ENCODE data around the gene PLA2G2A. TPM values are rescaled to one million over a fixed set of nuclear protein-coding genes. Genes with fewer than 3 reads are reported as not detected.

PLA2G2A gene
- total RNA-seq, 3 donors from 2014 or later (not counting 1 experiment from before 2014, with no cell fraction given) = not detected

DNA sequence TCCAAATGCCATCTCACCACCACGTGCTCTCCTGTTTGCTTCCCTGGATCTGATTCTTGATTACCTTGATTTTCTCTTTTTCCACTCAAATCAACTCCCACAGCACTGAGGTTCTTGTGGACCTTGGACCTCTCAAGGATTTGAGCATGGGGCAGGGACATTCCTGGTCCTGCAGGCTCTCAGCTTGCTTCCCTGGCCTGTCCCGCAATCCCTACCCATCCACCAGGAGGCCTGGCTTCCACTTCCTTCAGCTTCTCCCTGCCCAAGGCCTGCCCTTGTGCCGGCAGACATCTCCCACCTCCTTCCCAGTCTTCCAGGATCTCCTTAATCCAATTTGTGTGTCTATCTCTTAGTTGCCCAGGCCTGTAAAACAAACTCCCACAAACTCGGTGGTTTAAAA, 21.6 kb downstream of the PLA2G2A start:
- peaks cover 36 to 40% of the 10 kb centered on the region in 2 donors for H3K27me3 Mint-ChIP-seq (ENCODE audit: low read depth in 2 of 2)

GRCh38 chr1:19955534-19956170, 23.8 kb downstream of the PLA2G2A start:
- ATAC-seq (peak in 1 of 3 donors; percentile 17), DNase-seq (no peak)
- H3K4me3 ChIP-seq (ENCODE audit: low read length) = no peak overlapping the region
- Mint-ChIP-seq H3K27me3 (ENCODE audit: low read depth in 2 of 2) (peaks cover 34 to 51% of the 10 kb centered on the region in 2 donors), H3K9me3 (no peaks in the 10 kb centered on the region), H3K36me3 (no peaks in the 10 kb centered on the region), H3K4me3 (no peak overlapping the region), H3K27ac (no peak overlapping the region), H3K4me1 (no peaks in the 10 kb centered on the region)
- H3K27me3 ChIP-seq (ENCODE audit: control insufficient read depth, insufficient read depth, low read length) = no peaks in the 10 kb centered on the region
- H3K27ac ChIP-seq (ENCODE audit: low read length) = no peak overlapping the region
- intact Hi-C loops (cut with micrococcal nuclease) = no loop called here
- TF ChIP-seq, protein P1, sequence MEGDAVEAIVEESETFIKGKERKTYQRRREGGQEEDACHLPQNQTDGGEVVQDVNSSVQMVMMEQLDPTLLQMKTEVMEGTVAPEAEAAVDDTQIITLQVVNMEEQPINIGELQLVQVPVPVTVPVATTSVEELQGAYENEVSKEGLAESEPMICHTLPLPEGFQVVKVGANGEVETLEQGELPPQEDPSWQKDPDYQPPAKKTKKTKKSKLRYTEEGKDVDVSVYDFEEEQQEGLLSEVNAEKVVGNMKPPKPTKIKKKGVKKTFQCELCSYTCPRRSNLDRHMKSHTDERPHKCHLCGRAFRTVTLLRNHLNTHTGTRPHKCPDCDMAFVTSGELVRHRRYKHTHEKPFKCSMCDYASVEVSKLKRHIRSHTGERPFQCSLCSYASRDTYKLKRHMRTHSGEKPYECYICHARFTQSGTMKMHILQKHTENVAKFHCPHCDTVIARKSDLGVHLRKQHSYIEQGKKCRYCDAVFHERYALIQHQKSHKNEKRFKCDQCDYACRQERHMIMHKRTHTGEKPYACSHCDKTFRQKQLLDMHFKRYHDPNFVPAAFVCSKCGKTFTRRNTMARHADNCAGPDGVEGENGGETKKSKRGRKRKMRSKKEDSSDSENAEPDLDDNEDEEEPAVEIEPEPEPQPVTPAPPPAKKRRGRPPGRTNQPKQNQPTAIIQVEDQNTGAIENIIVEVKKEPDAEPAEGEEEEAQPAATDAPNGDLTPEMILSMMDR (IDR thresholded peaks at IDR 0.05) = no peak
- no peaks in the 10 kb centered on the region for H3K9me3 ChIP-seq (ENCODE audit: control insufficient read depth, insufficient read depth, low read length)
- 69% methylated on average over 11 of the region's 11 CpGs for WGBS (ENCODE audit: insufficient coverage)
- H3K36me3 ChIP-seq (ENCODE audit: control insufficient read depth, insufficient read depth, low read length) = no peaks in the 10 kb centered on the region
- no peaks in the 10 kb centered on the region for H3K4me1 ChIP-seq (ENCODE audit: control insufficient read depth, insufficient read depth, low read length)

More for the DNA sequence above, 21.6 kb downstream of the PLA2G2A start:
- H3K36me3 Mint-ChIP-seq = no peaks in the 10 kb centered on the region
- H3K27me3 ChIP-seq (ENCODE audit: control insufficient read depth, insufficient read depth, low read length) = no peaks in the 10 kb centered on the region
- no peaks in the 10 kb centered on the region for H3K4me1 ChIP-seq (ENCODE audit: control insufficient read depth, insufficient read depth, low read length)
- no peak overlapping the region for H3K4me3 Mint-ChIP-seq
- TF ChIP-seq, protein P1 (IDR thresholded peaks at IDR 0.05) = no peak
- H3K4me3 ChIP-seq (ENCODE audit: low read length) = no peak overlapping the region
- ATAC-seq = no peak
- intact Hi-C loops (cut with micrococcal nuclease) = no loop called here
- no peaks in the 10 kb centered on the region for H3K36me3 ChIP-seq (ENCODE audit: control insufficient read depth, insufficient read depth, low read length)
- H3K9me3 ChIP-seq (ENCODE audit: control insufficient read depth, insufficient read depth, low read length) = no peaks in the 10 kb centered on the region
- DNase-seq = no peak
- H3K4me1 Mint-ChIP-seq = no peaks in the 10 kb centered on the region
- 80% methylated on average over 4 of the region's 4 CpGs for WGBS (ENCODE audit: insufficient coverage)
- H3K9me3 Mint-ChIP-seq = no peaks in the 10 kb centered on the region
- H3K27ac ChIP-seq (ENCODE audit: low read length) = no peak overlapping the region
- no peak overlapping the region for H3K27ac Mint-ChIP-seq

DNA sequence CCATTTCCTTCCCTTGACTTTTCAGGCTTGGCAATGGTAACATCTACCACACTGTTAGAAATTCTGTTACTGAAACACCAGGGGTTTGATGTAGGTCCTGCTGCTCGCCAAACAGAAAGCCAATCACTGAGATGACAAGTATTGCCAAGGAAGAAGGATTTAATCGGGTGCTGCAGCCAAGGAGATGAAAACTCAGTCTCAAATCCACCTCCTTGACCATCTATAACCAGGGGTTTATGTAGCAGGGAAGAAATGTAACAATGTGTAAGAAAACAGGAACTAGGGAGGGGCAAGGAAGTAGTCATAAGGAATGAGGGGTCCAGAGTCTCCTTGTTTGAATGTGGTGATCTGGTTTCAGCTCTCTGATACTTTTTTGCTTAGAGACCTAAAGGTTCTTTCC, 25.4 kb downstream of the PLA2G2A start:
- H3K27ac Mint-ChIP-seq = no peak overlapping the region
- DNase-seq (no peak), ATAC-seq (no peak)
- 100% methylated on average over 1 of the region's 2 CpGs for WGBS (ENCODE audit: insufficient coverage)
- TF ChIP-seq, protein P1 (IDR thresholded peaks at IDR 0.05) = no peak
- H3K4me3 Mint-ChIP-seq = no peak overlapping the region
- no peaks in the 10 kb centered on the region for H3K36me3 Mint-ChIP-seq
- H3K4me1 Mint-ChIP-seq = no peaks in the 10 kb centered on the region
- H3K36me3 ChIP-seq (ENCODE audit: control insufficient read depth, insufficient read depth, low read length) = no peaks in the 10 kb centered on the region
- no peaks in the 10 kb centered on the region for H3K27me3 ChIP-seq (ENCODE audit: control insufficient read depth, insufficient read depth, low read length)
- H3K9me3 Mint-ChIP-seq = no peaks in the 10 kb centered on the region
- intact Hi-C loops (cut with micrococcal nuclease) = no loop called here
- H3K27ac ChIP-seq (ENCODE audit: low read length) = no peak overlapping the region
- no peaks in the 10 kb centered on the region for H3K9me3 ChIP-seq (ENCODE audit: control insufficient read depth, insufficient read depth, low read length)
- peaks cover 35 to 51% of the 10 kb centered on the region in 2 donors for H3K27me3 Mint-ChIP-seq (ENCODE audit: low read depth in 2 of 2)
- no peaks in the 10 kb centered on the region for H3K4me1 ChIP-seq (ENCODE audit: control insufficient read depth, insufficient read depth, low read length)
- H3K4me3 ChIP-seq (ENCODE audit: low read length) = no peak overlapping the region

- TF ChIP-seq, protein P1 (IDR thresholded peaks at IDR 0.05) = no peak
- no peaks in the 10 kb centered on the region for H3K36me3 Mint-ChIP-seq
- no peak for DNase-seq
- H3K27me3 Mint-ChIP-seq (ENCODE audit: low read depth in 2 of 2) = peaks cover 32 to 52% of the 10 kb centered on the region in 2 donors
- no peak overlapping the region for H3K27ac ChIP-seq (ENCODE audit: low read length)
- H3K9me3 Mint-ChIP-seq = no peaks in the 10 kb centered on the region
- no peak overlapping the region for H3K4me3 Mint-ChIP-seq
- no peaks in the 10 kb centered on the region for H3K36me3 ChIP-seq (ENCODE audit: control insufficient read depth, insufficient read depth, low read length)
- no peak overlapping the region for H3K4me3 ChIP-seq (ENCODE audit: low read length)
- intact Hi-C loops (cut with micrococcal nuclease) = no loop called here
- ATAC-seq = no peak
- H3K27me3 ChIP-seq (ENCODE audit: control insufficient read depth, insufficient read depth, low read length) = no peaks in the 10 kb centered on the region
- no peaks in the 10 kb centered on the region for H3K4me1 ChIP-seq (ENCODE audit: control insufficient read depth, insufficient read depth, low read length)
- H3K27ac Mint-ChIP-seq = no peak overlapping the region
- H3K9me3 ChIP-seq (ENCODE audit: control insufficient read depth, insufficient read depth, low read length) = no peaks in the 10 kb centered on the region
- WGBS (ENCODE audit: insufficient coverage) = 100% methylated on average over 1 of the region's 2 CpGs
- no peaks in the 10 kb centered on the region for H3K4me1 Mint-ChIP-seq
Measured at GRCh38 chr1:19949016-19949415, 30.4 kb downstream of the PLA2G2A start.

Data from natural killer cell (primary cell).